Measurements from ENCODE around the gene F3.

The F3 gene

DNA sequence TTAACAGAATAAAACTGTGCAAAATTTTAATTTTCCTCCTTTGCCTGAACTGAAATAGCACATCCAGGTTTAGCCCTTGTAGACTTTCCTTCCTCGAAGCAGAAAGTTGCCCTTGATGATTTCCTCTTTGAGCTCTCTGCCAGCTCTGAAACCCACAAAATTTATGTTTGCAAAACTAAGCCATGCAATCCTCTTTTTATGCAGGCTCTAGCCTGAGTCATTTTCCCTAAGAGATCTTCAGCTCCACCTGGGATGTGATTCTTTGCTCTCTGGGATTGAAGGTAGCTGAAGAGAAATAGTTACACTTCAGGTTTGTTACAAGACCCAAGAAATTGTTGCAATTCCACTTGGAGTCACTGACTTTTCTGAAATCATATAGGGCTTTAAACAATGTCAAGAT, 1.4 kb upstream of the F3 start:
- no peak for TF ChIP-seq ZNF274 (IDR thresholded peaks at IDR 0.05; ENCODE audit: low read depth, low read length)
- H3K4me3 ChIP-seq (ENCODE audit: low read length): no peak overlapping the region

DNA sequence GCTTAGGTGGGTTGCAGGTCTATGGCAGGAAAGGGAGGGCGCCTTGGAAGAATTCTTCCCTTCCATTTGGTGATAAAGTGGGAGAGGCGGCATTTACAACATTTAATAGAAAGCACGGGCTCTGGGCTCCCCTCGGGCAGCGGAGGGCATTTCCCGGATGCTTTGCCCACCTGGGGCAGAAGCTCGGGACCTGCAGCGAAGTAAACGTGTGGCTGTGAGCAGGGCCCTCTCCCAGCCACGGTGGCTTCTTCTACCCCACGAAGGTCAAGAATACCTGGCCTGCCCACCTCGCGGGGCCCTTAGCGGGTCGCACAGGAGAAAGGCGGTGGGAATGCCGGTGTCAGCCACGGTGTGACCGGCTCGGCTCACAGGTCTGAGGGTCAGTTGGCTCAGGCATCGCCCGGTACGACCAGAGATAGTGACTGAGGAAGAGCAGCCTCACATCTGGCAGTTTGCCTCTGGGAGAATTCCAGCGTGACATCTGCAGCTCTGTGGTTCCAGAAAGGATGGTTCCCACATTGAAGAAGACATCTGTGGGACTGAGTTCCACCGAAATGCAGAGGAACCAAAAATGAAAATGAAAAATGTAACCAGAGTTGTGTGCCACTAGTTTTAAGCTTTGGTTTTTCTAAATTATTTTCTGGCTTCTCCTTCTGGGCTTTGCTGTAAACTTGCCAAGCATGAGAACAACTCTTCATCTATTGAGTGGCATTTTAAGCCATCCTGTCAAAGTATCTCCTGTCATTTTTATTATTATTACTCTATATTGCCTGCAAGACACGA, 720 bp upstream of the F3 start:
- TF ChIP-seq ZNF274 (IDR thresholded peaks at IDR 0.05; ENCODE audit: low read depth, low read length): no peak
- peak overlapping the region; percentile 68; the same call in 1 of the 2 replicates for H3K4me3 ChIP-seq (ENCODE audit: low read length)

DNA sequence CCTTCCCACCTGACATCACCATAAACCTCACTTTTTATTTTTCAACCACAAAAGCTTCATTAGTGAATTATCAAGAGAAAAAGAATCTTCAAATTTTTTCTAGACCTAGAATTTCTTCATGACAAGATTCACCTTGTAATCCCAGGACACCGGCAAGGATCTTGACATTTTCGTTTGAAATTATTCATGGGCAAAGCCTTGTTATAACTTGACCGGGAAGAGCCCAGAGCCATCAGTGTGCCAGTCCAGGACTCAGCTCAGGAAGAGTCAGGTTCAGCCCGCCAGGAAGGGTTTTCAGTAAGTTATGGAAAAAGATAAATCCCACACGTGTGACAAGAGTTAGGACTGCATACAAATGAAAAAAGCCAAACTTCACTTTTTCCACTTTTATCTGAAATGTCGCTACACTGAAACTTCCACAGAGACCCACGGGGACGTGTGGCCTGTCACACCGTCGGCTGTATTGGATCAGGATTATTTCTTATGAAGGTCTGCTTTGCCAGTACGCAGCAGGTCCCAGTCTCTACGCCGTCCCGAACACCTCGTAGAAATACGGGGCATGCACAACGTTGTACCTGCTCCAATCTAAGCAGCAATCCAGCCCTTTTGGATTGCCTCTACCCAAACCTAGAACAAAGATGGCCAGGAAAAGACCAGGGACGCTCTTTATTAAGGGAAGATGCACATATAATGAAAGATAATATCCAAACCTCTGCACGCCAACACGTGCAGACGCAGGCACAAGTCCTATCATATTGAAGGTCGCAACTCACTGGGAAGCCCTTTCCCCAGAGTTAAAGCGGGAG, 916 bp downstream of the F3 start:
- no peak for TF ChIP-seq ZNF274 (IDR thresholded peaks at IDR 0.05; ENCODE audit: low read depth, low read length)
- peak overlapping the region; percentile 59 for H3K4me3 ChIP-seq (ENCODE audit: low read length)

DNA sequence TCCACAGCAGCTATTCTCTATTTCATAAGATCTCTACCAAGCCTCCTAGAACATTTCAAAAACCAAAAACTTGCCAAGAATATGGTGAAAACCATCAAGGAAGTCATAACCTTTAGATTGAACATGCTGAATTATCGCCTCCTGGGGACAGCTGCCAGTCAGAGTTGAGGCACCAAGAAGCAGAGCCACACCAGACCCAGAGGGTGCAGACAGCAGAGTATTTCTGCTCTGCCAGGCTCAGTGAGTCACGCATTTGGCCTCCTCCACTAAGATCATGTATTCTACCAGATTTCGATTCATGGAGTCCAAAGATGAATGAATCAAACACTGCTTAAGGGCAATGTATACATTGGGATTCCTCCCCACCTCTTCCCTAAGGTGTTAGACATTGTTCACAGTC, 2.1 kb downstream of the F3 start:
- H3K4me3 ChIP-seq (ENCODE audit: low read length): no peak overlapping the region
- no peak for TF ChIP-seq ZNF274 (IDR thresholded peaks at IDR 0.05; ENCODE audit: low read depth, low read length)

DNA sequence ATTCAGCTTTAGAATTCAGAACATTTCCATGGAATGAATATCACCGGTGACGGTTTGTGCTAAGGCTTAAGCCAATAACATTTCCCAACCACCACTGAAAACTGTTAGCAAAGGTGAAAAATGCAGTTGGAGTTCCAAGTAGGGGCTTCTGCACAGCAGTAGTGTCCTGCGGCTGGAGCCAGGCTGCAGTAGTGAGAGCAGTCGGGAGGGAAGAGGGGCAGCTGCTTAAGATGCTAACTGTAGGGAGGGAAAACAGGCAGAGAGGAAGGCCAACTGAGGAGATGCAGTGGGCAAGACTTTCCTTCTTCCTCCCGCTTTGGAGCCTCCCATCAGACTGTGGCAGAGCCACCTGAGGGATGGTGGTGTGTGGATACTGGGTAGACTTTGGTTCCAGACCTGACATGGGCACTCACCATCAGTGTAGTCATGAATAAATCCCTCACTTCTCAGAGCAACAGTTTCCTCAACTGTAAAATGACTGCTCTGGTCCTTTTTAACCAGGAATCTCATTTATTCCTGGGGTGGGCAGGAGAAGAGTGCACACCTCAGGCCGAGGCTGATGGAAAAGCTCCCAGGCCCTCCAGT, 3.2 kb downstream of the F3 start:
- TF ChIP-seq ZNF274 (IDR thresholded peaks at IDR 0.05; ENCODE audit: low read depth, low read length): no peak
- no peak overlapping the region for H3K4me3 ChIP-seq (ENCODE audit: low read length)

DNA sequence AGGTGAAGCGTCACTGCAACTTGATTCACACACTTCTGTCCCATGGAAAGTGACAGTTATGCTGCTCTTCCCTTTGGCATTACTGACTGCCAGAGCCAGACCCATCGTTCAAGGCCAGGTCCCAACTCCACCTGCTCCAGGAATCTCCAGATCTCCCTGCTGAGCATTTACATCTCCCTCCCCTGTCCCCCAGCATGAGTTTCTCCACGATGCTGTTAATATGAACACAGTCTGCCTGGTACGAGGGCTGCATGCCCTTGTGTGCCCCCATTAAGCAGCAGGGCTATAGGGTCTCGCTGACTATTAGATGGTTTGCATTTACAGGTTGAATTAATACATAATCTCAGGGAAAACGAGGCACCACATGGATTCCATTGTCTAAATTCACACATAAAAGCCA, 4.3 kb downstream of the F3 start:
- no peak overlapping the region for H3K4me3 ChIP-seq (ENCODE audit: low read length)
- no peak for TF ChIP-seq ZNF274 (IDR thresholded peaks at IDR 0.05; ENCODE audit: low read depth, low read length)

DNA sequence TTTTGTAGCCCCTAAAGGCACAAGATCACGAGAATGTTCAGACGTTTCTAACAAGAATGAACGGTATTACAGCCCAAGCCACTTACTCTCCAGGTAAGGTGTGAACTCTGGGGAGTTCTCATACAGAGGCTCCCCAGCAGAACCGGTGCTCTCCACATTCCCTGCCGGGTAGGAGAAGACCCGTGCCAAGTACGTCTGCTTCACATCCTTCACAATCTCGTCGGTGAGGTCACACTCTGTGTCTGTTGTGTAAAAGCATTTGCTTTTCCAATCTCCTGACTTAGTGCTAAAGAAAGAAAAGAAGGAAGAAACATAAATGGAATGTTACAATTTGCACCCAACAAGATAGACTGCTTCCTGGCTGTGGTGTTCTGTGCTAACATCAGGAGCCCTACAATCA, 5.7 kb downstream of the F3 start:
- TF ChIP-seq ZNF274 (IDR thresholded peaks at IDR 0.05; ENCODE audit: low read depth, low read length): no peak
- H3K4me3 ChIP-seq (ENCODE audit: low read length): no peak overlapping the region

DNA sequence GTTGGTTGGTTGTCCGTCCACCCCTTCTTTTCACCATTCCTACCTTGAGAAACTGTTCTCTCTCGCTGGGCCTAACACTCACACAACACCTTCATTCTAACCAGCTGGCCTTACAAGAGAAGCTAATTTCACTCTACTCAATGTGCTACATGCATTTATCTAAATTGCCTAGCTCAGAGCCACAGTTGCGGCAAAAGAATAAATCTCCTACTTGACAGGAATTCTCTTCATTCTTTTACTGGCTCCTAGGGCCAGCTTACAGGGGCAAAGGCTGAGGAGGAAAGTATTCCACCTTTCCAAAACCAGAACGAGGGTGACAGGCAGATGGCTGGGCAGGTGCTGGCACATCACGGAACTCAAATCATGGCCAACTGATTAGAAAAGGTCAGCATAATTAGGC, 6.5 kb downstream of the F3 start:
- no peak for TF ChIP-seq ZNF274 (IDR thresholded peaks at IDR 0.05; ENCODE audit: low read depth, low read length)
- H3K4me3 ChIP-seq (ENCODE audit: low read length): no peak overlapping the region

DNA sequence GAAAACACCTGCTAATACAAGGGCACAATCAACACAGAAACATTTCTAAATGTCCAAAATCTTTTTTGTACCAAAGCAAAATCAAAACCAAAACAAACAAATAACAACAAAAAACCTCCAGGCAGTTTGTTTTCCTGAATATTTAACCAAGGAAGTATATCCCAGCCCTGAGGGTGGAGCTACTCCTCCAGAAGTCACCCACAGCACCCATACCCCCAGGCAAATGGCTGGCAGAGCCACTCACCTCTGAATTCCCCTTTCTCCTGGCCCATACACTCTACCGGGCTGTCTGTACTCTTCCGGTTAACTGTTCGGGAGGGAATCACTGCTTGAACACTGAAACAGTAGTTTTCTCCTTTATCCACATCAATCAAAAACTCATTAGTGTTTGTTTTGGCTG, 9.5 kb downstream of the F3 start:
- H3K4me3 ChIP-seq (ENCODE audit: low read length): no peak overlapping the region
- no peak for TF ChIP-seq ZNF274 (IDR thresholded peaks at IDR 0.05; ENCODE audit: low read depth, low read length)

DNA sequence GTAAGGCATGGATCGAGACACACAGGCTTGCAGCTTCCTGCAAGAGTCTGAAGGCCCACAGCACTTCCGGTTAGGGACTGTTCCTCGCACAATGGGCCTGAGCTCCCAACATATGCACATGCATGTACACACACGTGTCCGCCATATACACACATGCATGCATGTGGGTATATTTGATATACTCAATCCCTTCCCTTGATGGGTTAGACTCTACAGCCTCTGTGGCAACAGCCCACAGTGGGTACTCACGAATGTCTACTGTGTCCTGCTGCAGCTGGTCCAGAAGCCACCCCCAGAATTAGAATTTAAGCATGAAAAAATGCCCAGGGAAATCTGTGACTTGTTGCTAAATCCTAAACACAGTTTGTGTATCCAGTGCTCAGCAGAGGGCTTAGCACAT, 9.9 kb downstream of the F3 start:
- no peak for TF ChIP-seq ZNF274 (IDR thresholded peaks at IDR 0.05; ENCODE audit: low read depth, low read length)

DNA sequence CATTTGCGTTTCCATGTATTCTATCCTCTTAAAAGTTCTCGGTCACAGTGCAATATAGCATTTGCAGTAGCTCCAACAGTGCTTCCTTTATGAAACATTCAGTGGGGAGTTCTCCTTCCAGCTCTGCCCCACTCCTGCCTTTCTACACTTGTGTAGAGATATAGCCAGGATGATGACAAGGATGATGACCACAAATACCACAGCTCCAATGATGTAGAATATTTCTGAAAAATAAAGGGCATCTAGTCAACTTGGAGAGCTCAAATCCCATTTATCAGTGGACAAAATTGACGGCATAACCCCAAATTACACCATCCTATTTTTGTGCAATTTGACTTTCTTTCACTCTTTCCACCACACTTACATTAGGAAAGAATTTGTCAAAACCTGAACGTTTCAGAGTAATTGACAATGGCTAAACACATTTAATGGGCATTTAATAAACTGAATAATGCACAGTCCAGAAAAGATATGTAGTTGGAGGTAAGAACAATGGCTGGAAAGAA, 11.1 kb downstream of the F3 start:
- no peak for TF ChIP-seq ZNF274 (IDR thresholded peaks at IDR 0.05; ENCODE audit: low read depth, low read length)
- H3K4me3 ChIP-seq (ENCODE audit: low read length): no peak overlapping the region

More for the DNA sequence above, 9.9 kb downstream of the F3 start:
- no peak overlapping the region for H3K4me3 ChIP-seq (ENCODE audit: low read length)

DNA sequence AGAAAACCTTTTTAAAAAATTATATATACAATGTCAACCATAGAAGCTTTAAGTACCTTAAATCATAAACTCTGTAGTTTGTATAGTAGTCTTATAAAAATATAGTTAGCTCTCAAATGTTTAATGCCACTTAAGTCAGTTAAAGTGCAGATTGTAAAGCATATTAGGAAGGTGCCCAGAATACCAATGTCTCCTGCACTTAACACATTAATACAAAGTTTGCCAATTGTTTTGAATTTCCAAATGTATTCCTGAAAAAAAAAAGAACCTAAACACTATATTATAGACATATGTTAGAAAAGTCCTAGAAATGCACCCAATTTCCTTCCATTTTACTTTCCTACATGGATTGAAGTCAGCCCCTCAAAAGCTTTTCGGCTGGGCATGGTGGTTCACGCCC, 12.1 kb downstream of the F3 start:
- no peak for TF ChIP-seq ZNF274 (IDR thresholded peaks at IDR 0.05; ENCODE audit: low read depth, low read length)
- H3K4me3 ChIP-seq (ENCODE audit: low read length): no peak overlapping the region

DNA sequence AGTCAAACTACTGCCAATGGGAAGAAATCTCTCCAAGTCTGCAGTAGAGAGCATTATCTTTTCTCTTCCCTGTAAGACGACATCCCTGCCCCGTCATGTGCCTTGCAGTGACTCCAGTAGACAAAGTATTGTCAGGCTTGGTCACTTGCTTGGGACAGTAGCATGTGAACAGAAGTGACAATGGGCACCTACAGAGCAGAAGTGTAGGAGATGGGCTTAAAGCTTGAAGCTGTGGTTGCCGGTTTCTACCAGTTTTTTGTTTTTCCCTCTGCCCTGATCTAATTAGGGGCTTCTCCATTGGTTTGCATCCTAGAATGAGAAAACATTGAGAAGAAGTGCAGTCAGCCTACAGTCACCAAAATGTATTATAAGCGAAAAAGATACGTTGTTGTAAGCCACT, 12.7 kb downstream of the F3 start:
- H3K4me3 ChIP-seq (ENCODE audit: low read length): no peak overlapping the region
- TF ChIP-seq ZNF274 (IDR thresholded peaks at IDR 0.05; ENCODE audit: low read depth, low read length): no peak

DNA sequence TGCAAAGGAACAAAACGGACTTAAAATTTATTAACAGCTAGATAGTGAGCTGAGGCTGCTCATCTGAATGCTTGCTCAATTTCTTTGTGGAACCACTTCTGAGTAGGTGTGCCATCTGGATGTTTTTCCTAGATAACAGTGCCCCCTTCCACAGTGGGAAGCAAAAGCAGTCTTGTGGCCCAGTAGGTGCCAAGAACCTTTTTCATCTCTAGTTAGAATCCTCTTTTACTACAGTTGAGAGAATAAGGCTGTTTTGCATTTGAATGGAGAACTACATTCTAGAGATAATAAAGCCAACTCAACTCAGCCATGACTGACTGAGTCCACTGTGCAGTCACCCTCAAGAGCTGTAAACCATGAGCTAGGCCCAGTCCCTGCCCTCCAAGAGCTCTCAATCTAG, 13.3 kb downstream of the F3 start:
- no peak overlapping the region for H3K4me3 ChIP-seq (ENCODE audit: low read length)
- TF ChIP-seq ZNF274 (IDR thresholded peaks at IDR 0.05; ENCODE audit: low read depth, low read length): no peak

Data from GM08714 (cell line).